NB4 (cell line): Measurements from ENCODE around the gene CDC14B.

Experiments
- DNase-seq: peaks from one replicate; pipeline ENCODE4 v3.0.0; 2010; ENCODE audit warnings: low read depth
- H3K4me3 ChIP-seq: one replicate; pipeline ENCODE4 v1.5.1; 2011; ENCODE audit warnings: mild to moderate bottlenecking, low read depth, low read length, moderate library complexity
- MAX ChIP-seq: IDR thresholded peaks from 2 replicates; pipeline ENCODE4 v1.6.1; 2011; ENCODE audit warnings: low read depth, low read length
- MYC ChIP-seq: IDR thresholded peaks from 2 replicates; pipeline ENCODE4 v1.6.1; 2011; ENCODE audit warnings: low read depth, low read length
- POLR2A ChIP-seq: IDR thresholded peaks from 2 replicates; pipeline ENCODE4 v1.6.1; 2011; ENCODE audit warnings: mild to moderate bottlenecking; ENCODE audit not compliant: insufficient read length; ENCODE audit errors: extremely low read depth
- TF ChIP-seq, protein P1 (sequence below): IDR thresholded peaks from one replicate; pipeline ENCODE4 v1.5.1; 2012; ENCODE audit warnings: low read depth, low read length

CDC14B gene

GRCh38 chr9:96495341-96495740 is 124.3 kb downstream of the CDC14B start:
- H3K4me3 ChIP-seq, result no peak overlapping the region
- no peak for TF ChIP-seq MYC
- no peak for TF ChIP-seq MAX
- TF ChIP-seq, protein P1, sequence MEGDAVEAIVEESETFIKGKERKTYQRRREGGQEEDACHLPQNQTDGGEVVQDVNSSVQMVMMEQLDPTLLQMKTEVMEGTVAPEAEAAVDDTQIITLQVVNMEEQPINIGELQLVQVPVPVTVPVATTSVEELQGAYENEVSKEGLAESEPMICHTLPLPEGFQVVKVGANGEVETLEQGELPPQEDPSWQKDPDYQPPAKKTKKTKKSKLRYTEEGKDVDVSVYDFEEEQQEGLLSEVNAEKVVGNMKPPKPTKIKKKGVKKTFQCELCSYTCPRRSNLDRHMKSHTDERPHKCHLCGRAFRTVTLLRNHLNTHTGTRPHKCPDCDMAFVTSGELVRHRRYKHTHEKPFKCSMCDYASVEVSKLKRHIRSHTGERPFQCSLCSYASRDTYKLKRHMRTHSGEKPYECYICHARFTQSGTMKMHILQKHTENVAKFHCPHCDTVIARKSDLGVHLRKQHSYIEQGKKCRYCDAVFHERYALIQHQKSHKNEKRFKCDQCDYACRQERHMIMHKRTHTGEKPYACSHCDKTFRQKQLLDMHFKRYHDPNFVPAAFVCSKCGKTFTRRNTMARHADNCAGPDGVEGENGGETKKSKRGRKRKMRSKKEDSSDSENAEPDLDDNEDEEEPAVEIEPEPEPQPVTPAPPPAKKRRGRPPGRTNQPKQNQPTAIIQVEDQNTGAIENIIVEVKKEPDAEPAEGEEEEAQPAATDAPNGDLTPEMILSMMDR, result no peak
- DNase-seq, result peak; percentile 31

DNA sequence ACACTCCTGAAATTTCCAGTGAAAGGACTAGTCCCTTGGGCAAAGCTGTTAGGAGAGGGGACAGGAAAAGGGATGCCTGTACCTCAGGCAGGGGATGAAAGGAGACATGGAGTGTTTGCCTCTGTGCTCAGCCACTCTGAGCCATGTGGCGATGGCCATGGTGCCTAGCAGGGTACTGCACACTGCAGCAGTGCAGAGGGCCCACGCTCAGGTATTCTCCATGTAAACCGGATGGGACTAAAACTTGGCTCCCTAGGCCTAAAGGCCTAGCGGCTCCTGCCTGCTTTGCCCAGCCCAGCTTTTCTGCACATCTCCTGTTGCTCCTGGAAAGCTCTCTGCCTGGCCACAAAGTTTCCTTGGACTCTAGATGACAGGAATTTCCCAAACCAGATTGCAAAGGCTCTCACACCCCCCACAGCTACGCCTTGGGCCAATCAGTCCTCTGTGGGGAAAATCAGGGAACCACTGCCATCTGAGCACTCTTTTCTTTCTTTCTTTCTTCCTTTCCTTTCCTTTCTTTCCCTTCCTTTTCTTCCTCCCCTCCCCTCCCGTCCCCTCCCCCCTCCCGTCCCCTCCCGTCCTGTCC is 125.3 kb downstream of the CDC14B start:
- no peak for TF ChIP-seq POLR2A
- no peak for TF ChIP-seq MYC
- TF ChIP-seq MAX, result no peak
- TF ChIP-seq, protein P1, result no peak
- no peak for DNase-seq
- no peak overlapping the region for H3K4me3 ChIP-seq

- TF ChIP-seq MAX (no peak), MYC (no peak), POLR2A (no peak)
- TF ChIP-seq, protein P1, result no peak
- no peak for DNase-seq
- no peak overlapping the region for H3K4me3 ChIP-seq
Measured at GRCh38 chr9:96493757-96494156, 125.9 kb downstream of the CDC14B start.

GRCh38 chr9:96492993-96493531 is 126.6 kb downstream of the CDC14B start:
- no peak for DNase-seq
- no peak for TF ChIP-seq MYC
- TF ChIP-seq POLR2A, result no peak
- TF ChIP-seq MAX, result no peak
- TF ChIP-seq, protein P1, result no peak
- no peak overlapping the region for H3K4me3 ChIP-seq

DNA sequence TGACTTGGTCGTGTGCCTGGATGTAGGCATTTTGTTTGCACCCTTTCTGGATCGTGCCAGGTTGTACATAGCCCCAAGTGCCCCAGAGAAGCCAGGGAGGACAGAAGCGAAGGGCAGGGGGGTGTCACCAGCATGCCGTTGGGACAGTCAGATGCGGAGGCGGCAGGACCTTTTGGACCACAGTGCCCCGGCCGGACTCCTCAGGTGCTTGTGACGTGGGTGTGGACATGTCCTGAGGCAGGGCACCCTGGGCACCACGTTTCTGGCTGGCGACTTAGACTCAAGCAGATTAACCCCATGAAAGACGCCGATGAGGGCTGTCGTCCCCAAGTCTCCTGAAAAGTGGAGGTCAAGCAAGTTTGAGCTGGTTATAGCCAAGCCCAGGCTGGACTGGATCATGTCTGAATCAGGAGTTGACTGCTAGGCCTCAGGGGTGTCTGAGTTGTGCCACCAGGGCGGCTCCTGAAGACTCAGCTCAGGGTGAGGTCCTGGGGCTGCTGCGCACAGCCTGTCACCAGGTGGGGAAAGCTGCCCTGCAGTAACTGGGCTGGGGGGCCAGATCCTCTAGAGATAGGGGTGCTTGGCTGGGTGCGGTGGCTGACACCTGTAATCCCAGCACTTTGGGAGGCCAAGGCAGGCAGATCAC is 127.6 kb downstream of the CDC14B start:
- H3K4me3 ChIP-seq, result no peak overlapping the region
- DNase-seq, result no peak

More for the DNA sequence above, 127.6 kb downstream of the CDC14B start:
- TF ChIP-seq MYC, result no peak
- TF ChIP-seq, protein P1, result no peak
- TF ChIP-seq POLR2A, result no peak
- no peak for TF ChIP-seq MAX
